HG03196 (cell line): ENCODE data around the gene PRELP.

Experiments
- ATAC-seq: cut with Tn5 transposase; IDR thresholded peaks from one replicate; pipeline ENCODE4 v1.9.1; 2021; ENCODE audit not compliant: unreplicated experiment

Gene PRELP

DNA sequence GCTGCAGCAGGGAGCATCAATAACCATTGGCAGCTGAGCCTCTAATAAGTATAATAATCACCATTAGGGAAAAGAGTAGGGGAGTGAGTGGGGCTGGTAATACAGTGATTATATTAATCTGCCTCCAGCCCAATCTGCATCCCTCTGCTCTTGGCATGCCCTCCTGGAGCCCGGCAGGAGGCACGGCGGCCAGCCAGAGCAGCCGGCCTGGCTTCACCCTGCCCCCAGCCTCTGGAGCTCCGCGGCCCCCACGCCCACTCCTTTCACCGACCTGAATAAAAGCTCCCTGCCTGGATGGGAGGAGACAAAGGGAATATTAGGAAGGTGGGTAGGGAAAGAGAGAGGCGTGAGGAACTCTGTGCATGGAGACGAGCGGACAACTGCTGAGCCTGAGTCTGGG is 46.6 kb downstream of the PRELP start:
- ATAC-seq: no peak

DNA sequence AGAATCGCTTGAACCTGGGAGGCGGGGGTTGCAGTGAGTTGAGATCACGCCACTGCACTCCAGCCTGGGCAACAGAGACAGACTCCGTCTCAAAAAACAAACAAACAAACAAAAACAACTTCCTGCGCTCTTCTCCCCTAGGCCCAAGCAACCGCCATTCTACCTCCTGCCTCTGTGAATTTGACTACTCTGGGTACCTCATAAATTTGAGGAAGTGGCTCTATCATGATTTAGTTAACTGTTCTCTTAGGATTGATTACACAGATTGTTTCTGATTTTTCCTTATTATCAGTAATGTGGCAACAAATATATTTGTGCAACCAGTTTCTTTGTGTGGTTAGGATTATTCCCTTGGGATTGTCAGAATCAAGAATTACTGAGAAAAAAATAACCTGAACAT is 48.1 kb downstream of the PRELP start:
- no peak for ATAC-seq

DNA sequence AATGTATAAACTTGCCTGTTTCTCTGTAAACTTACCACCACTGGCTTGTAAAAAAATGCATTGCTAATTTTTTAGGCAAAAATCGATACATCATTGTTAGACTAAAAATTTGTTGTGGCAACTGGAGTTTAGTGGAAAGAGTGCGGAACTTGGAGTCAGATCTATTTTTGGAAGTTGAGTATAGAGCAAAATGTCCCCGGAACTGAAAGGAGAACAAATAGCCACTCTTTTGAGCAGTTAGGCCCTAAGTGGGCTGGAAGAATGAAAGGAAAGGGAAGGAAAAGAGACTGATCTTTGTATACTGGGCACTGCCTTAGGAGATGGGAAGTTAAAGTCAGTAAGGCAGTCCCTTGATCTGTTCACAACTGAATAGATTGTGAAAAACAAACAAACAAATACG is 48.5 kb downstream of the PRELP start:
- ATAC-seq: no peak

DNA sequence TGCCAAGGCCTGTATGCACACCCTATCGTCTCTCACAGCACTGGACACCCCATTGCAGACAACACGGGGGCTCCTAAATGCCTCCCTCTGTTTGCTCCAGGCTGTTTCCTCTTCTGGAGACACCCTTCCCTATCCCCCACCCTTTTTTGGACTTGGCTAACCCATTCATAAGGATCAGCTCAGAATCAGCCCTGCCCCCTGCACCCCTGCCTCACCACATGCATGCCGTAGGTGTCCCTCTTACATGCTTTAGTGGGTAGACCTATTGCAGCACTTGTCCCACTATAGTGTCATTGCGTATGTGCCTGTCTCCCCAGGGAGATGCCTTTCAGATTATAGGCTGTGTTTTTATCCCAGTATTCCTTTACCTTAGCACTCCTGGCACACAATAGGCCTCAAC is 49.2 kb downstream of the PRELP start:
- ATAC-seq: no peak

DNA sequence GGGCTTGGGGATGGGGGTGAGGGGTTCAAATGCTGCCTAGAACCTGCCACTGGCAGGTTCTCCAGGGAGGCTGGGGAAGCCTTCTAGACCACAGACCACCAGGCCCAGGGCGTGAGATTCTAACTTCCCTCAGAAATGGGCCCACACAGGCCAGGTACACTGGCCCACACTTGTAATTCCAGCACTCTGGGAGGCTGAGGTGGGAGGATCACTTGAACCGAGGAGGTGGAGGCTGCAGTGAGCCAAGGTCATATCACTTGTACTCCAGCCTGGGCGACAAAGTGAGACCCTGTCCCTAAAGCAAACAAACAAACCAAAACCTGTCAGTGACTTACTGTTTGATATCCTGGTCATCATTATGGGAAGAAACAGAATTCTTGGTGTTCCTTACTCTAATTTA is 50.1 kb downstream of the PRELP start:
- ATAC-seq: no peak

DNA sequence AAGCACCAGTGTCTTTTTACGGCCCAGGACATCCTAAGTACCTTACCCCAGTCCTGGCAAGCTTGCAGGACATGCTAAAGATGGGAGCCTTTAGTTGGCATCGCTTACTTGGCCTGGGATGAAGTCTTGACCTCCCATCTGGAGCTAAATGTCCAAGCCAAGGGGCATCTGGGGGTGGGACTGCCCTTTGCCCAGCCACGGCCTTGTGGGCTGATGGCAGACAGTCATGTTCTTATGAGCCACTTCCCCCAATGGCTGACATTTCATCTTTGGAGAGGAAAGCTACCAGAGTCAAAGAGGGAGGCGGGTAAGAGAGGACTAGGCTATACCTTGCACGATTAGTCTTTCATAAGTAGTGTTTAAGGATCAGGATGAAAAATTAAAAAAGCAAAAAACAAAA is 50.5 kb downstream of the PRELP start:
- no peak for ATAC-seq

DNA sequence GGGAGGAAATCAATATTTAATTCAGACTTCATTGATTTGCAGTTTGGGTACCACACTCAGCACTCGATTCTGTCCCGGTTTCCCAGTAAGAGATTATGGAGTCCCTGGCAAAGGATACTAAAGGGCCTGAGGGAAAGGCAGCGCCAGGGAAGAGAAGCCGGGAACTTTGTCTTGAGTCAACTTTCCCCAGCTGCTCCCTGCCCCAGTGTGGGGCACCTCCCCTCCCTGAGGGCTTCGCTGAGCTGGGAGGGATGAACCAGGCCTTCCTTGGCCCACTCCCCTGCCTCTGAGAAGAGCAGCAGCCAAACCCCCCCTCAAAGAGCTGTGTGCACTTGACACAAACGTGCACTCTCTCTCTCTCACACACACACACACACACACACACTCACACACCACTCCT is 51.0 kb downstream of the PRELP start:
- no peak for ATAC-seq

DNA sequence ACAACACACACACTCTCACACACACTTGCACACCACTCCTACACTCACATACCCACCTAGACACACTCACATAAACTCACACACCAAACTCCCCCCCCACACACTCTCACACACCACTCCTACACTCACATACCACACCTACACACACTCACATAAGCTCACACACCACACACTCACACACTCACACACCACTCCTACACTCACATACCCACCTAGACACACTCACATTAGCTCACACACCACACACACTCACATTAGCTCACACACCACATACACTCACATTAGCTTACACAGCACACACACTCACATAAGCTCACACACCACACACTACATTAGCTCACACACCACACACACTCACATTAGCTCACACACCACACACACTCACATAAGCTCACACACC is 51.4 kb downstream of the PRELP start:
- ATAC-seq: no peak

DNA sequence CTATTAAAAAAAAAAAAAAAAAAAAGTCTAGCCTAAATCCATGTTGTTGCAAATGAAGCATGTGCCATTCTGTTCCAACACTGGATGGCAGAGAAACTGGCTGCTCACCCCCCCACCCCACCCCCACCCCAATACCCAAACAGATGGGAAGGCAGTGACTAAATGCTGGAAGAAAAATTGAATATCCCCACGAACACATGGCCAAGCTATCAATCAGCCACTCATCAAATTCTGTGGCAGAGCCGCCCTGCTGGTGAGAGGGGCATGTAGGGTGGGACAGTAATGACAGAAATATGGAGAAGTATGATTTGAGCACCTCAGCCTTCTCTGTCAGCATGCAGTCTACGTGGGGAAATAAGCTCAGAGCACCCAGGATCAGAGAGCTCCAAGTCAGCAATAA is 52.5 kb downstream of the PRELP start:
- no peak for ATAC-seq

DNA sequence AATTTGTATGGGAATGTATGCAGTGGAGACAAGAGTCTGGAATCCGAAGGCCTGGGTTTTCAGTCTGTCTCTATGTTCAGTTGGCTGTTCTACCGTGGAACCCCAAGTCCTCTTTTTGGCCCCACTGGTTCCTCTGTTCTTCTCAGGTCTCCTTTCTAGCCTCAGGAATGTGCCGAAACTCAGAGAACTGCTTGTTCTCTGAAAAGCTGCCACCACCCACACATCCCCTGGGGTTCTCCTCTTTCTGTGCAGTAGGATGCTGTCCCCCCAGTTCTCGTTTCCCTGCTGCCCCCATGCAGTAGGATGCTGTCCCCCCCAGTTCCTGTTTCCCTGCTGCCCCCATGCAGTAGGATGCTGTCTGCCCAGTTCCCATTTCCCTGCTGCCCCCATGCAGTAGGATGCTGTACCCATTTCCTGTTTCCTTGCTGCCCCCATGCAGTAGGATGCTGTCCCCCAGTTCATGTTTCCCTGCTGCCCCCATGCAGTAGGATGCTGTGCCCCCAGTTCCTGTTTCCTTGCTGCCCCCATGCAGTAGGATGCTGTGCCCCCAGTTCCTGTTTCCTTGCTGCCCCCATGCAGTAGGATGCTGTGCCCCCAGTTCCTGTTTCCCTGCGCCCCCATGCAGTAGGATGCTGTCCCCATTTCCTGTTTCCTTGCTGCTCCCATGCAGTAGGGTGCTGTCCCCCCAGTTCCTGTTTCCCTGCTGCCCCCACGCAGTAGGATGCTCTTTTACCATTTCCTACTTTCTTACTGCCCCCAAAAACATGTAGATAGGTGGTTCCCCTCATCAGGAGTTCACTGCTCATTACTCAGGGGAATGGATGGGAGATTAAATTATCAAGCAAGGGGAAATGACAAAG is 53.6 kb downstream of the PRELP start:
- ATAC-seq: no peak

DNA sequence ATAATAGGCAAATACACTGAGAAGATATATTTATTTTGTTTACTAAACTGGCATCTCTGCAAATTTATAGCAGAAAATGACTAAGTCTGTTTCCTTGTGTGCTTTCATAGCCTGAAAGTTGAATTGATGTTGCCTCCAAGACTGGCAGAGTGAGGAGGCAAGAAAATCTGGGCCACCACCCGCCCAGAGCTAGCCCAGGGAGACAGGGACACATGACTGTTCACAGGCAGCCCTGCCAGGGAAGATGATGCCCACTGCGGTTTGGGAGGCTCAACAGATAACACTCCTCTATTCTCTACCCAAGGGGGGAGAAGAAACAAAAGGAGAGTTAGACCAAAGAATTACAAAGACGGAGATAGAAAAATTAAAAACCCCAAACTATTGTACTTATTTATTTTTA is 55.5 kb downstream of the PRELP start:
- no peak for ATAC-seq

DNA sequence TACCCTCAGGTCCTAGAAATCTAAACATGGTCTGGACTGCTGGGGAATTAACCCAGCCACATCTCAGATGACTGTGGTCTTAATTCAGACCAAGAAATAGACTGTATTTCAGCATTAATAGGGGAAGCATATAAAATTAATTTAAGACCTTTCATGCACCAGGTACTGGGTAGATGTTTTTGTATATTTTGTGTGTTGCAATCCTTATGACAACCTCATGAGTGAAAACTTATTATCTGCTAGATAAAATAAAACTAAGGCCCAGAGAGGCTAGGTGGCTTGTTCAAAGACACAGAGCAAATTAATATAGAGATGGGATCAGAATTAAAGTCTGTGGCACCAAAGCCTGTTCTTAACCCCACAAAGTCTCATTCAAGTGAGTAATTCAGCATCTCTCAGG is 58.4 kb downstream of the PRELP start:
- ATAC-seq: no peak

DNA sequence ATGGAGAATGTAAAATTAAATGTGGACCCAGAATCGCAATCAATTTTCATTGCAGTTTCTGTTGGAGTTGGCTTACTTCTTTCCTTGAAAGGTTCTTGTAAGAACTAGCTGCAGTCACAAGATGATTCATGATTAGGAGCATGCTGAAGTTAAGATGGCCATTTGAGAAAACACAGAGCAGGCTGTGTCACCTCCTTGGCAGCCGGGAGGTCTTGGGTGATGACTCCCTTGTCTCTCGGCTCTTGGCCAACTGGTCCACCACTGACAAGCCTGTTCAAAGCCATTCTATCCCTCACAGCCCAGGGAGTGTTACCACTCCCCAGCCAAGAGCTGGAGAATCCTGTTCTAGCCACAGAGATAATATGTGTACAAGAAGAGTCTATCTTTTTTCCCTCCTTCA is 58.9 kb downstream of the PRELP start:
- no peak for ATAC-seq

DNA sequence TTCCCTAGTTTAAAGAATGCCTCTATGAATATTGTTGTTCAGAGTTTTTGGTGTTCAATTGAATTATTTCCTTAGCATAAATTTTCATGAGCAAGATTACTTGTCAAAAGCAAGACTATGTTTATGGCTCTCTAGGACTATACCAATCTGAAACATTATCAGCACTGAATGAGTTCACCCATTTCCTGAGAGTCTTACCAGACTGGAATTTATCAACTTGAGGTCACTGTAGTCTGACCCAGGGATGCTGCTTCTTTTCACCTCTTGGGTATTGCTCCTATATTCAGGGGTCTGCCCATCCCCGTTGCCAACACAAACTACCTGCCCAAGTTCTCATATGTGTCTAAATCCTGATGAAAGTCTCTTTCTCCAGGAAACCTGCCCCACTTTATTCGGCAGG is 61.0 kb downstream of the PRELP start:
- ATAC-seq: no peak

DNA sequence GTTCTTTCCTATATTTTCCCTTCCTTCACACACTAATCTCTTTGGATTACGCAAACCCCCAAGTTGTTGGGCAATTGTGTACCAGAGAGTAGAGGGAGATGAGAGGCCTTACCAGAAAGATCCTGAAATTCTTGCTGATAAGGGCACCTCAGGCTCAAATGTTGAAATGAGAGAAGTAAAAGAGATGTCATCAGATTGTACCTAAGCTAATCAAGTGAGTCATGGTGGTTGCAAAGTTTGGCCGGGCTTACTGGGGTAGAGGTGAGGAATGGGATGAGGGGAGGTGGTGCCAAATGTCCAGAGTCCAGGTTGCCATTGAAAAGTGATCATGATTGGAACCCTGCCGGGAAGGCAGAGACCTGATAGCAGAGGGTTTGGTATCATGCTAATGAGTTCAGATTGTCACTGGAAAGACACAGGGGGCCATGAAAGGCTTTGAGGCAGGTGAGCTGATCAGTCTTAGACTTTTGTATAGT is 61.4 kb downstream of the PRELP start:
- no peak for ATAC-seq

DNA sequence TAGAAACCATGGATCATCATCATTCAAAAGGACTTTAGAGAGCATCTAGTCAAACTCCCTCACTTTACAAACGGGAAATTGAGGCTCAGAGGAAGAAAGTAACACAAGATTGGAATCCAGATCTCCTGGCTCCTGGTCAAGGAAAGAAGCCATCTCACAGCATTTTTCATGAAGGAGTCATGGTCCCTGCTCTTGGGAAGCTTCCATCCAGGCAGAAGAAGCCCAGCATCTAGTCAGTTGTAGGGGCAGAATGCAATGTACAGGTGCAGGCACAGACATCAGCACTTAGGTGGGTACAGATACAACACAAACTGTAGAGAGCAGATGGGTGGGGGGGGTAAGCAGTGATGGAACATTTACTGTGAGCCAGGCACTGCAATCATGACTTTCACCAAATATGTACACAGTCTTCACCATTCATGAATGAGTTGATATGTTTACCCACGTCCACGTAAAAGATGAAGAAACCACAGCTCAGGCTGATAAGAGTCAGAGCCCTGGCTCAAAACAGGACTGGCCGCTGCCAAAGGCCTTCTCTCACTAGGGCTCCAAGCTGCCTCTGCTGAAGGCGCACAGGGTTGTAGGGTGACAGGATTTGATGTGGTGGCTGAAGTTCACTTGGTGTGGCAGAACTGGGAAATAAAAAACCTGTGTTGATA is 62.3 kb downstream of the PRELP start:
- ATAC-seq: no peak

DNA sequence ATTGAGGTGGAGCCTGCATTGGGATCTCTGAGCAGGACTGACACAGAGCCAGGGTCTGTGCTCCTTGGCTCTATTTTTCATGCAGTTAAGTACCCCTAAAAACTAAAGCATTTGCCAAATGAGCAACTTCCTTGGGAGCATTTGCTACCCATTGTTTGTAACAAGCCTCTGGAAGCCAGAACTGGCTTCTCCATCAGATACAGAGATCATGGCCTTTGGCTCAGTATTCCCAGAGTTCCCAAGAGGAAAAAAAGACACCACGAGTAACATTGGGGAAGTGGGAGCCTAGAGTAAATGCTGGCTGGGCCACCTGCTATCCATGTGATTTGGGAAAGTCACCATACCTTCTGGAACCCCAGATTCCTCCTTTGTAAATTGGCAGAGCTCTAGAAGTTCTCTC is 63.1 kb downstream of the PRELP start:
- ATAC-seq: no peak

DNA sequence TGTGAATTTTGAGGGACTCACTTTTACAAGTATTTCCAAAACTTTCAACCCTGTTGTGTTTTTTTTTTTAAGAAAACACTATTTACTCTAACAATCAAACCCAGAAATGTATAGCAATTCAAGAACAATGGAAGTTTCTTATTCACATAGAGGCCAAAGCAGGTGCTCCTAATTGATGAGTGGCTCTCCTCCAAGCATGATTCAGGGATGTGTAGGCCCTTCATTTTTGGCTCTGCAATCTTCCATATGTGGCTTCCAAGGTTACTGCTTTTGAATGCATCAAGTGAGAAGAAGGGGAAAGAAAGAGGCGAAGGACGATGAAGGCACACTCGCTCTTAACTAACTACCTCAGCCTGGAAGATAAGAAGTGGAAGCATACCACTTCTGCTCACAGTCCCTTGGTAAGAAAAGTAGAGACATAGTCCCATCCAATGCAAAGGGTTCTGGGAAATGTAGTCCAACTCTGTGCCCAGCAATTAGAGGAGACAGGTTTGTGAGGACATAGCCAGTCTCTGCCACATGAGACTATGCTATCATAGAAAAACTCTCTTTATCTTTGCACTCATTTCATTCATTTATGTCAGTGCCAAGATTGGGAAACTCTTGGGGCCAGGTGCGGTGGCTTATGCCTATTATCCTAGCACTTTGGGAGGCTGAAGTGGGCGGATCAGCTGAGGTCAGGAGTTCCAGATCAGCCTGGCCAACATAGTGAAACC is 64.4 kb downstream of the PRELP start:
- no peak for ATAC-seq
